ENCODE measurements around the gene DAGLA. TPM values are rescaled to one million over a fixed set of nuclear protein-coding genes. Genes with fewer than 3 reads are reported as not detected.

Gene DAGLA
- total RNA-seq, 1 experiment from 2014 or later: 10.1 TPM

- no peaks in the 10 kb centered on the region for H3K9me2 ChIP-seq (ENCODE audit: insufficient read depth)
- DNase-seq: no peak
- H3K4me3 ChIP-seq: no peak overlapping the region
- H3K9me3 ChIP-seq (ENCODE audit: insufficient read depth, low read depth): no peaks in the 10 kb centered on the region
- no peaks in the 10 kb centered on the region for H3K4me1 ChIP-seq (replicated peaks; ENCODE audit: insufficient read depth)
- no peak overlapping the region for H3K27ac ChIP-seq
- H4K20me1 ChIP-seq (ENCODE audit: insufficient read depth): no peaks in the 10 kb centered on the region
- intact Hi-C loops (cut with micrococcal nuclease; ENCODE audit: unreplicated experiment): no loop called here
- ChIA-PET CTCF (interaction anchor here (0.6 kb wide), 2 partner anchors 107 to 348 kb away, joined by 3 to 10 read pairs; no protein-coding TSS in a partner anchor), POLR2A (ENCODE audit: unreplicated experiment) (no interaction called here)
- H3K27me3 ChIP-seq (ENCODE audit: insufficient read depth, low read depth): no peaks in the 10 kb centered on the region
- no TSS peak for BruUV-seq (replicated peaks)
- H3K79me2 ChIP-seq (ENCODE audit: low read depth): no peaks in the 10 kb centered on the region
- H3K4me2 ChIP-seq: no peak overlapping the region
- no peak for TF ChIP-seq EZH2 (IDR thresholded peaks at IDR 0.05; ENCODE audit: low read depth)
- no peak for TF ChIP-seq CTCF (conservative IDR thresholded peaks at IDR 0.05)
- no peaks in the 10 kb centered on the region for H3F3A ChIP-seq (ENCODE audit: insufficient read depth, low read depth)
- no peak overlapping the region for H2AFZ ChIP-seq
- H3K36me3 ChIP-seq (ENCODE audit: low read depth): no peaks in the 10 kb centered on the region
Observed at GRCh38 chr11:61635787-61636186, 44.4 kb upstream of the DAGLA start.

DNA sequence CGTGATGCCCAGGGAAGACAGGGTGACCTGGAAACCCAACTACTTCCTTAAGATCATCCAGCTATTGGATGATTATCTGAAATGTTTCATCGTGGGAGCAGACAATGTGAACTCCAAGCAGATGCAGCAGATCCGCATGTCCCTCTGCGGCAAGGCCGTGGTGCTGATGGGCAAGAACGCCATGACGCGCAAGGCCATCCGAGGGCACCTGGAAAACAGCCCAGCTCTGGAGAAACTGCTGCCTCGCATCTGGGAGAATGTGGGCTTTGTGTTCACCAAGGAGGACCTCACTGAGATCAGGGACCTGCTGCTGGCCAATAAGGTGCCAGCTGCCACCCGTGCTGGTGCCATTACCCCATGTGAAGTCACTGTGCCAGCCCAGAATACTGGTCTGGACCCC, 43.5 kb upstream of the DAGLA start:
- CTCF ChIA-PET: interaction anchor here (3.0 kb wide), 1 partner anchor 190 kb away, joined by 18 read pairs; no protein-coding TSS in a partner anchor
- no TSS peak for BruUV-seq (replicated peaks)
- DNase-seq: no peak
- H2AFZ ChIP-seq: no peak overlapping the region
- H3K4me2 ChIP-seq: no peak overlapping the region
- H3K9me3 ChIP-seq (ENCODE audit: insufficient read depth, low read depth): no peaks in the 10 kb centered on the region
- H3K27me3 ChIP-seq (ENCODE audit: insufficient read depth, low read depth): no peaks in the 10 kb centered on the region
- no peaks in the 10 kb centered on the region for H3K79me2 ChIP-seq (ENCODE audit: low read depth)
- H3K27ac ChIP-seq: no peak overlapping the region
- H3K9me2 ChIP-seq (ENCODE audit: insufficient read depth): no peaks in the 10 kb centered on the region
- intact Hi-C loops (cut with micrococcal nuclease; ENCODE audit: unreplicated experiment): no loop called here
- no peaks in the 10 kb centered on the region for H4K20me1 ChIP-seq (ENCODE audit: insufficient read depth)
- no peaks in the 10 kb centered on the region for H3K4me1 ChIP-seq (replicated peaks; ENCODE audit: insufficient read depth)
- TF ChIP-seq EZH2 (IDR thresholded peaks at IDR 0.05; ENCODE audit: low read depth): no peak
- no peak overlapping the region for H3K4me3 ChIP-seq
- no peaks in the 10 kb centered on the region for H3K36me3 ChIP-seq (ENCODE audit: low read depth)
- POLR2A ChIA-PET (ENCODE audit: unreplicated experiment): no interaction called here
- H3F3A ChIP-seq (ENCODE audit: insufficient read depth, low read depth): no peaks in the 10 kb centered on the region

- no peaks in the 10 kb centered on the region for H3K36me3 ChIP-seq (ENCODE audit: low read depth)
- no peak overlapping the region for H2AFZ ChIP-seq
- no peak overlapping the region for H3K27ac ChIP-seq
- H3K27me3 ChIP-seq (ENCODE audit: insufficient read depth, low read depth): no peaks in the 10 kb centered on the region
- no peaks in the 10 kb centered on the region for H3K9me3 ChIP-seq (ENCODE audit: insufficient read depth, low read depth)
- no peak overlapping the region for H3K4me2 ChIP-seq
- ChIA-PET CTCF (interaction anchor here (0.7 to 3.0 kb wide), 8 partner anchors 10 to 766 kb away, joined by 5 to 18 read pairs (median 7); a partner anchor contains a TSS), POLR2A (ENCODE audit: unreplicated experiment) (no interaction called here)
- intact Hi-C loops (cut with micrococcal nuclease; ENCODE audit: unreplicated experiment): no loop called here
- no peak for TF ChIP-seq CTCF (conservative IDR thresholded peaks at IDR 0.05)
- no peak for TF ChIP-seq EZH2 (IDR thresholded peaks at IDR 0.05; ENCODE audit: low read depth)
- no peaks in the 10 kb centered on the region for H3K4me1 ChIP-seq (replicated peaks; ENCODE audit: insufficient read depth)
- DNase-seq: no peak
- H4K20me1 ChIP-seq (ENCODE audit: insufficient read depth): no peaks in the 10 kb centered on the region
- H3K4me3 ChIP-seq: no peak overlapping the region
- H3K79me2 ChIP-seq (ENCODE audit: low read depth): no peaks in the 10 kb centered on the region
- no peaks in the 10 kb centered on the region for H3F3A ChIP-seq (ENCODE audit: insufficient read depth, low read depth)
- H3K9me2 ChIP-seq (ENCODE audit: insufficient read depth): no peaks in the 10 kb centered on the region
- no TSS peak for BruUV-seq (replicated peaks)
Observed at GRCh38 chr11:61637277-61637676, 42.9 kb upstream of the DAGLA start.

Data from PC-9 (cell line).